Activated CD8-positive, alpha-beta T cell treated with anti-CD3 and anti-CD28 coated beads for 36 hours (primary cell): ENCODE measurements around the gene TMC1. TPM values are rescaled to one million over a fixed set of nuclear protein-coding genes. Genes with fewer than 3 reads are reported as not detected.

Experiments
- ATAC-seq: fragments of 200-7000 bp; cut with Tn5 transposase; one replicate; pipeline ENCODE4 v1.10.0; 2021; ENCODE audit warnings: mild to moderate bottlenecking, moderate library complexity
- CTCF ChIA-PET: fragments of 350-600 bp; sonication (Branson Sonifier 250); formaldehyde crosslinking; loops from one replicate; lab custom pipeline; 2021; ENCODE audit warnings: antibody characterized with exemption; lab: Charles Lee
- POLR2A ChIA-PET: fragments of 350-600 bp; sonication (Branson Sonifier 250); formaldehyde crosslinking; loops from one replicate; lab custom pipeline; 2021; ENCODE audit warnings: antibody characterized with exemption; lab: Charles Lee
- DNase-seq: peaks from one replicate; pipeline ENCODE4 v3.0.0-alpha.2; 2020
- H3K27ac Mint-ChIP-seq: one replicate; pipeline ENCODE4 v1.8.0; 2021; ENCODE audit warnings: mild to moderate bottlenecking, mixed read lengths
- H3K27me3 Mint-ChIP-seq: one replicate; pipeline ENCODE4 v1.8.0; 2021; ENCODE audit warnings: mixed read lengths
- H3K36me3 Mint-ChIP-seq: one replicate; pipeline ENCODE4 v1.8.0; 2021; ENCODE audit warnings: low read depth, mixed read lengths
- H3K4me1 Mint-ChIP-seq: one replicate; pipeline ENCODE4 v1.8.0; 2021; ENCODE audit warnings: low read depth, mixed read lengths
- H3K4me3 Mint-ChIP-seq: one replicate; pipeline ENCODE4 v1.8.0; 2021; ENCODE audit warnings: mild to moderate bottlenecking, moderate library complexity, mixed read lengths
- H3K9me3 Mint-ChIP-seq: one replicate; pipeline ENCODE4 v1.8.0; 2021; ENCODE audit warnings: mixed read lengths
- intact Hi-C: fragments of 100-400 bp; cut with micrococcal nuclease; formaldehyde crosslinking; loops from one replicate; pipeline ENCODE4 v1.10.0; 2022
- total RNA-seq, 2 experiments: library from RNA; stranded (reverse); gene quantifications; one replicate each; pipeline ENCODE4 v1.2.3, GENCODE V29; 2021
- TF ChIP-seq, protein P1 (sequence below): fragments of 200-600 bp; IDR thresholded peaks from one replicate; pipeline ENCODE4 v1.8.0; 2022; ENCODE audit warnings: antibody characterized with exemption, mild to moderate bottlenecking

The TMC1 gene
- total RNA-seq, 2 experiments from 2014 or later = 0.38 TPM; not detected in 1

- TF ChIP-seq, protein P1, sequence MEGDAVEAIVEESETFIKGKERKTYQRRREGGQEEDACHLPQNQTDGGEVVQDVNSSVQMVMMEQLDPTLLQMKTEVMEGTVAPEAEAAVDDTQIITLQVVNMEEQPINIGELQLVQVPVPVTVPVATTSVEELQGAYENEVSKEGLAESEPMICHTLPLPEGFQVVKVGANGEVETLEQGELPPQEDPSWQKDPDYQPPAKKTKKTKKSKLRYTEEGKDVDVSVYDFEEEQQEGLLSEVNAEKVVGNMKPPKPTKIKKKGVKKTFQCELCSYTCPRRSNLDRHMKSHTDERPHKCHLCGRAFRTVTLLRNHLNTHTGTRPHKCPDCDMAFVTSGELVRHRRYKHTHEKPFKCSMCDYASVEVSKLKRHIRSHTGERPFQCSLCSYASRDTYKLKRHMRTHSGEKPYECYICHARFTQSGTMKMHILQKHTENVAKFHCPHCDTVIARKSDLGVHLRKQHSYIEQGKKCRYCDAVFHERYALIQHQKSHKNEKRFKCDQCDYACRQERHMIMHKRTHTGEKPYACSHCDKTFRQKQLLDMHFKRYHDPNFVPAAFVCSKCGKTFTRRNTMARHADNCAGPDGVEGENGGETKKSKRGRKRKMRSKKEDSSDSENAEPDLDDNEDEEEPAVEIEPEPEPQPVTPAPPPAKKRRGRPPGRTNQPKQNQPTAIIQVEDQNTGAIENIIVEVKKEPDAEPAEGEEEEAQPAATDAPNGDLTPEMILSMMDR = no peak
- peaks cover 4% of the 10 kb centered on the region for H3K27me3 Mint-ChIP-seq
- no peak overlapping the region for H3K27ac Mint-ChIP-seq
- ChIA-PET POLR2A (no interaction called here), CTCF (no interaction called here)
- no peaks in the 10 kb centered on the region for H3K36me3 Mint-ChIP-seq
- DNase-seq (no peak), ATAC-seq (no peak)
- H3K4me1 Mint-ChIP-seq = no peaks in the 10 kb centered on the region
- no peaks in the 10 kb centered on the region for H3K9me3 Mint-ChIP-seq
- intact Hi-C loops = no loop called here
- no peak overlapping the region for H3K4me3 Mint-ChIP-seq
Observed at GRCh38 chr9:72696511-72696910, 175.1 kb downstream of the TMC1 start.

- intact Hi-C loops = no loop called here
Observed at GRCh38 chr9:72701510-72701909, 180.1 kb downstream of the TMC1 start.

GRCh38 chr9:72703574-72703973, 182.2 kb downstream of the TMC1 start:
- intact Hi-C loops = no loop called here
- DNase-seq (no peak), ATAC-seq (no peak)
- TF ChIP-seq, protein P1 = no peak
- Mint-ChIP-seq H3K4me3 (no peak overlapping the region), H3K9me3 (no peaks in the 10 kb centered on the region), H3K4me1 (no peaks in the 10 kb centered on the region), H3K27ac (no peak overlapping the region), H3K27me3 (no peaks in the 10 kb centered on the region), H3K36me3 (no peaks in the 10 kb centered on the region)
- POLR2A ChIA-PET = no interaction called here
- CTCF ChIA-PET = no interaction called here

More at GRCh38 chr9:72701510-72701909, 180.1 kb downstream of the TMC1 start:
- no peak for DNase-seq
- POLR2A ChIA-PET = no interaction called here
- CTCF ChIA-PET = no interaction called here
- TF ChIP-seq, protein P1 = no peak
- no peaks in the 10 kb centered on the region for H3K9me3 Mint-ChIP-seq
- no peaks in the 10 kb centered on the region for H3K27me3 Mint-ChIP-seq
- no peak overlapping the region for H3K4me3 Mint-ChIP-seq
- no peak overlapping the region for H3K27ac Mint-ChIP-seq
- H3K36me3 Mint-ChIP-seq = no peaks in the 10 kb centered on the region
- H3K4me1 Mint-ChIP-seq = no peaks in the 10 kb centered on the region
- no peak for ATAC-seq

GRCh38 chr9:72704688-72705375, 183.4 kb downstream of the TMC1 start:
- ChIA-PET CTCF (interaction anchor here (1.0 to 1.1 kb wide), 2 partner anchors 424 to 433 kb away, joined by 3 read pairs; no protein-coding TSS in a partner anchor), POLR2A (no interaction called here)
- ATAC-seq (no peak), DNase-seq (no peak)
- H3K27ac Mint-ChIP-seq = no peak overlapping the region
- H3K4me3 Mint-ChIP-seq = no peak overlapping the region
- TF ChIP-seq, protein P1 = no peak
- no peaks in the 10 kb centered on the region for H3K36me3 Mint-ChIP-seq
- intact Hi-C loops = no loop called here
- no peaks in the 10 kb centered on the region for H3K9me3 Mint-ChIP-seq
- peaks cover 4% of the 10 kb centered on the region for H3K27me3 Mint-ChIP-seq
- no peaks in the 10 kb centered on the region for H3K4me1 Mint-ChIP-seq

- H3K9me3 Mint-ChIP-seq = no peaks in the 10 kb centered on the region
- no peak for ATAC-seq
- POLR2A ChIA-PET = no interaction called here
- peak; percentile 9 for DNase-seq
- TF ChIP-seq, protein P1 = no peak
- intact Hi-C loops = no loop called here
- H3K27me3 Mint-ChIP-seq = peaks cover 4% of the 10 kb centered on the region
- CTCF ChIA-PET = interaction anchor here (0.9 kb wide), 1 partner anchor 437 kb away, joined by 3 read pairs; no protein-coding TSS in a partner anchor
- no peak overlapping the region for H3K27ac Mint-ChIP-seq
- H3K4me3 Mint-ChIP-seq = no peak overlapping the region
- no peaks in the 10 kb centered on the region for H3K4me1 Mint-ChIP-seq
- no peaks in the 10 kb centered on the region for H3K36me3 Mint-ChIP-seq
Observed at GRCh38 chr9:72718503-72718902, 197.1 kb downstream of the TMC1 start.
